HepG2 (cell line): ENCODE measurements around the gene SFI1. TPM values are rescaled to one million over a fixed set of nuclear protein-coding genes. Genes with fewer than 3 reads are reported as not detected.
A peak's percentile ranks its signal among the peaks of the same experiment; 100 is the strongest.

ENCODE experiments used
- ARNT2 ChIP-seq: sonication (generic); formaldehyde crosslinking; IDR thresholded peaks from 2 replicates; pipeline ENCODE4 v1.8.0; 2022; ENCODE audit warnings: mild to moderate bottlenecking, low read depth, missing genetic modification reagents, moderate library complexity
- BHLHE40 ChIP-seq: IDR thresholded peaks from 2 replicates; pipeline ENCODE4 v1.6.1; 2011; ENCODE audit warnings: low read length, improper control_type of control experiment
- FOXO1 ChIP-seq: sonication (generic); formaldehyde crosslinking; IDR thresholded peaks from 2 replicates; pipeline ENCODE4 v1.4.0; 2020; ENCODE audit warnings: missing genetic modification reagents
- GATAD2A ChIP-seq: IDR thresholded peaks from 2 replicates; pipeline ENCODE4 v1.6.1; 2016
- ISL2 ChIP-seq: sonication (generic); formaldehyde crosslinking; IDR thresholded peaks from 2 replicates; pipeline ENCODE4 v1.5.0; 2020; ENCODE audit warnings: missing genetic modification reagents
- NFYB ChIP-seq: sonication (generic); formaldehyde crosslinking; IDR thresholded peaks from 2 replicates; pipeline ENCODE4 v1.4.0; 2020; ENCODE audit warnings: missing genetic modification reagents
- PCBP1 ChIP-seq: fragments of 200-400 bp; formaldehyde crosslinking; IDR thresholded peaks from 2 replicates; pipeline ENCODE4 v1.6.1; 2017; ENCODE audit warnings: mild to moderate bottlenecking, low read depth, low read length, borderline replicate concordance
- PLSCR1 ChIP-seq: sonication (generic); formaldehyde crosslinking; IDR thresholded peaks from 2 replicates; pipeline ENCODE4 v1.5.0; 2020; ENCODE audit warnings: missing genetic modification reagents, mild to moderate bottlenecking, borderline replicate concordance
- WIZ ChIP-seq: sonication (generic); formaldehyde crosslinking; IDR thresholded peaks from 2 replicates; pipeline ENCODE4 v1.5.1; 2020; ENCODE audit warnings: mild to moderate bottlenecking, missing genetic modification reagents
- ZNF318 ChIP-seq: sonication (generic); formaldehyde crosslinking; IDR thresholded peaks from 2 replicates; pipeline ENCODE4 v1.4.0; 2020; ENCODE audit warnings: mild to moderate bottlenecking, missing genetic modification reagents
- ZNF44 ChIP-seq: sonication (generic); formaldehyde crosslinking; IDR thresholded peaks from 2 replicates; pipeline ENCODE4 v1.5.1; 2020; ENCODE audit warnings: mild to moderate bottlenecking, missing genetic modification reagents
- ZNF549 ChIP-seq: sonication (generic); formaldehyde crosslinking; IDR thresholded peaks from 2 replicates; pipeline ENCODE4 v1.5.0; 2020; ENCODE audit warnings: missing genetic modification reagents
- ZNF704 ChIP-seq: sonication (generic); formaldehyde crosslinking; IDR thresholded peaks from 2 replicates; pipeline ENCODE4 v1.8.1; 2023; ENCODE audit warnings: mild to moderate bottlenecking, inconsistent platforms, moderate library complexity, missing genetic modification reagents, borderline replicate concordance
- ZNF766 ChIP-seq: sonication (generic); formaldehyde crosslinking; IDR thresholded peaks from 2 replicates; pipeline ENCODE4 v1.5.0; 2020; ENCODE audit warnings: missing genetic modification reagents, borderline replicate concordance
- ZSCAN30 ChIP-seq: sonication (generic); formaldehyde crosslinking; IDR thresholded peaks from 2 replicates; pipeline ENCODE4 v1.5.0; 2020; ENCODE audit warnings: mild to moderate bottlenecking, missing genetic modification reagents
- ZSCAN31 ChIP-seq: sonication (generic); formaldehyde crosslinking; IDR thresholded peaks from 2 replicates; pipeline ENCODE4 v1.5.0; 2020; ENCODE audit warnings: low read depth, mild to moderate bottlenecking, missing genetic modification reagents
- polyA plus RNA-seq, 8 experiments: library from polyadenylated mRNA; depleted of rRNA in 3 of 8; stranded (reverse) in 7 of 8; unstranded in 1 of 8; fragments of >200 nt; fragmentation: Illumina TruSeq in 4 of 8; extraction: Trizol in 4 of 8; gene quantifications; 2 replicates each; pipeline versions ENCODE4 v1.2.1 to v1.2.3, GENCODE V29; 2011 to 2016; ENCODE audit warnings: low read depth in 4 of 8, missing spikeins in 1 of 8, mixed read lengths in 1 of 8; ENCODE audit not compliant: insufficient read depth in 1 of 8
- total RNA-seq, 5 experiments: library from RNA; depleted of rRNA; stranded (reverse); fragments of >200 nt; fragmentation: Illumina TruSeq; extraction: Trizol; gene quantifications; 2 replicates each; pipeline ENCODE4 v1.2.3, GENCODE V29; 2016; ENCODE audit warnings: low read depth in 1 of 5
- TF ChIP-seq, protein P1 (sequence below): sonication (generic); formaldehyde crosslinking; IDR thresholded peaks from 2 replicates; pipeline ENCODE4 v1.4.0; 2020; ENCODE audit warnings: missing genetic modification reagents

Gene SFI1
- total and polyA plus RNA-seq, 2 of the 13 experiments (the other 11 are each of a cell fraction or from before 2014, with no cell fraction given), result 20.5 to 40.1 TPM

GRCh38 chr22:31661851-31662667 is 165.7 kb downstream of the SFI1 start, which contains the start of gene PISD (continued):
- TF ChIP-seq FOXO1, result peak; percentile 41; the same call in 1 of the 2 replicates
- no peak for TF ChIP-seq ZSCAN30
- no peak for TF ChIP-seq PLSCR1 (CRISPR knock-in tag)
- TF ChIP-seq ZSCAN31 (CRISPR knock-in tag), result peak; percentile 49
- TF ChIP-seq GATAD2A (CRISPR knock-in tag), result peak; percentile 52; the same call in 1 of the 2 replicates
- 0 out of 2 replicates have a peak, but pooled peaks have one; percentile 39 for TF ChIP-seq ZNF704 (CRISPR knock-in tag)
- 0 out of 2 replicates have a peak, but pooled peaks have one; percentile 39 for TF ChIP-seq ISL2 (CRISPR knock-in tag)
- peak; percentile 33; the same call in 1 of the 2 replicates for TF ChIP-seq PCBP1
- peak; percentile 65; the same call in 1 of the 2 replicates for TF ChIP-seq BHLHE40
- peak; percentile 66; the same call in 1 of the 2 replicates for TF ChIP-seq ARNT2 (CRISPR knock-in tag)
- peak; percentile 93 for TF ChIP-seq NFYB (CRISPR knock-in tag)
- TF ChIP-seq ZNF766 (CRISPR knock-in tag), result peak; percentile 41; the same call in 1 of the 2 replicates
- no peak for TF ChIP-seq ZNF318 (CRISPR knock-in tag)
- TF ChIP-seq, protein P1, sequence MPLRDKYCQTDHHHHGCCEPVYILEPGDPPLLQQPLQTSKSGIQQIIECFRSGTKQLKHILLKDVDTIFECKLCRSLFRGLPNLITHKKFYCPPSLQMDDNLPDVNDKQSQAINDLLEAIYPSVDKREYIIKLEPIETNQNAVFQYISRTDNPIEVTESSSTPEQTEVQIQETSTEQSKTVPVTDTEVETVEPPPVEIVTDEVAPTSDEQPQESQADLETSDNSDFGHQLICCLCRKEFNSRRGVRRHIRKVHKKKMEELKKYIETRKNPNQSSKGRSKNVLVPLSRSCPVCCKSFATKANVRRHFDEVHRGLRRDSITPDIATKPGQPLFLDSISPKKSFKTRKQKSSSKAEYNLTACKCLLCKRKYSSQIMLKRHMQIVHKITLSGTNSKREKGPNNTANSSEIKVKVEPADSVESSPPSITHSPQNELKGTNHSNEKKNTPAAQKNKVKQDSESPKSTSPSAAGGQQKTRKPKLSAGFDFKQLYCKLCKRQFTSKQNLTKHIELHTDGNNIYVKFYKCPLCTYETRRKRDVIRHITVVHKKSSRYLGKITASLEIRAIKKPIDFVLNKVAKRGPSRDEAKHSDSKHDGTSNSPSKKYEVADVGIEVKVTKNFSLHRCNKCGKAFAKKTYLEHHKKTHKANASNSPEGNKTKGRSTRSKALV (CRISPR knock-in tag), result peak; percentile 24; the same call in 1 of the 2 replicates
- TF ChIP-seq ZNF549 (CRISPR knock-in tag), result no peak
- 0 out of 2 replicates have a peak, but pooled peaks have one; percentile 57 for TF ChIP-seq WIZ (CRISPR knock-in tag)
- TF ChIP-seq ZNF44, result peak; percentile 81
